ENCODE data around the gene FGF11.
"Not testable (repeated sequence)": the region's sequence is repeated elsewhere in the genome, so short reads cannot be mapped to it uniquely, and the experiment has no call there.

FGF11 gene

DNA sequence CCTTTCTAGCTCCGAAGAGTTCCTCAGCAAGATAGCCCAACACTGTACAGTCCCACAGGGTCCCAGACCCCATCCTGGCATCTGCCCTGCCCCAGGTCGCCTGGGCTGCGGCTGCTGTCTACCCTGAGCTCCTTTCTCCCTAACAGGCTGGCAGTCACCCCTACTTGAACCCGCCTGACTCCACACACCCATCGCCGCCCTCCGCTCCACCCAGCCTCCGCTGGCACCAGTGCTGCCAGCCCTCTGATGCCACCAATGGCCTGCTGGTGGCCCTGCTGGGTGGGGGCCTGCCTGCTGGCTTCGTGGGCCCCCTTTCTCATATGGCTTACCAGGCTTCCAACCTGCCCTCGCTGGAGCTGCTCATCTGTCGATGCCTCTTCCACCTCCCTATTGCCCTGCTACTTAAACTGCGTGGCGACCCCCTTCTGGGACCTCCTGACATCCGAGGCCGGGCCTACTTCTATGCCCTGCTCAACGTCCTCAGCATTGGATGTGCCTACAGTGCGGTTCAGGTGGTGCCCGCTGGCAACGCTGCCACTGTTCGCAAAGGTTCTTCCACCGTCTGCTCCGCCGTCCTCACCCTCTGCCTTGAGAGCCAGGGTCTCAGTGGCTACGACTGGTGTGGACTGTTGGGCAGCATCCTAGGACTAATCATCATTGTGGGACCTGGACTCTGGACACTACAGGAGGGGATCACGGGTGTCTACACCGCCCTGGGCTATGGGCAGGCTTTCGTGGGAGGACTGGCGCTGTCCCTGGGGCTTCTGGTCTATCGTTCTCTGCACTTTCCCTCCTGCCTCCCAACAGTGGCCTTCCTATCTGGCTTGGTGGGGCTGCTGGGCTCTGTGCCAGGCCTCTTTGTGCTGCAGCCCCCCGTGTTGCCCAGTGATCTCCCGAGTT lies 42.8 kb downstream of the FGF11 start:
- DNase-seq, result not testable (repeated sequence)

DNA sequence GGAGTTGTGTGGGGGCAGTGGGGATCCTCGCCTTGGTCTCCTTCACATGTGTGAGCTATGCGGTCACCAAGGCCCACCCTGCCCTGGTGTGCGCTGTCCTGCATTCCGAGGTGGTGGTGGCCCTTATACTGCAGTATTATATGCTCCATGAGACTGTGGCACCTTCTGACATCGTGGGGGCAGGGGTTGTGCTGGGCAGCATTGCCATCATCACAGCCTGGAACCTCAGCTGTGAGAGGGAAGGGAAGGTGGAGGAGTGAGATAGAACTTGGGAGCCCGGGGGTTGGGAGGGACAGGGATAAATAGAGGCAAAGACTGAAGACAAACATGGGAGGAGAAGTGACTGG lies 43.4 kb downstream of the FGF11 start:
- not testable (repeated sequence) for DNase-seq

DNA sequence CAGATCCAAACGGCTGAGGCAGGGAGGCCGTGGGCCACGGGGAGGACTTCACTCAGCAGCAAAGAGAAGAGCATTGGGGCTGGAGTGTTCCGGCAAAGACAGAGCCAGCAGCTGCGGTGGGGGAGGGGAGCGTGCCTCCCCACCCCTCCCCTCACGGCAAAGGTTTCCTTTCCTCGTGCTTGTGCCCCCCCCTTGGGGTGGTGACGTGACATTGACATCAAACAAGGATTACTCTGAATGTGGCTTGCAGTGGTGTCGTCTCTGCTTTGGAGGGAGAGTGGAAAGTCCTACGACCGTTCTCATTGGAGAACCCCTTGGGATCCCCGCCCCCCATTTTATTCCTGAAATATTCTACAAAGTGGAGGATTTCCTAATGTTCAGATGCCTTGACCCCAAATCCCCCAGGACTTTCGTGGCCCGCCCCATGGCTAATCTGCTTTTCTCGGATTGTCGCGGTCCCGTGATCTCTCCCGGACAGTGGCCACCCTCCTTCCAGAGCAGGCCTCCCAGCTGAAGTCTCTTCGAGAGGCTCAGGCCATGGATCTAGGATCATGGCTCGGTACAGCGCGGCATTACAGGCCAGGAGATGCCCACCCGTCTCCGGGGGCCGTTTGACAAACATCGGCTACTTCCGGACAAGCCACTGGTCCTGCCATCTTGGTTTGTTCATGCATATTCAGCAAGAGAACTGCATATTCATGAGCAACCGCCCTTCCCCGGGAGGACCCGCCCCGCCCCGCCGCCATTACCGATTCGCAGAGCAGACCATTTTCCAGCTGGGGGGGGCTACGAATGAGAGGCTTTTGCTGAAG lies 44.1 kb downstream of the FGF11 start:
- peak; percentile 97 for DNase-seq

DNA sequence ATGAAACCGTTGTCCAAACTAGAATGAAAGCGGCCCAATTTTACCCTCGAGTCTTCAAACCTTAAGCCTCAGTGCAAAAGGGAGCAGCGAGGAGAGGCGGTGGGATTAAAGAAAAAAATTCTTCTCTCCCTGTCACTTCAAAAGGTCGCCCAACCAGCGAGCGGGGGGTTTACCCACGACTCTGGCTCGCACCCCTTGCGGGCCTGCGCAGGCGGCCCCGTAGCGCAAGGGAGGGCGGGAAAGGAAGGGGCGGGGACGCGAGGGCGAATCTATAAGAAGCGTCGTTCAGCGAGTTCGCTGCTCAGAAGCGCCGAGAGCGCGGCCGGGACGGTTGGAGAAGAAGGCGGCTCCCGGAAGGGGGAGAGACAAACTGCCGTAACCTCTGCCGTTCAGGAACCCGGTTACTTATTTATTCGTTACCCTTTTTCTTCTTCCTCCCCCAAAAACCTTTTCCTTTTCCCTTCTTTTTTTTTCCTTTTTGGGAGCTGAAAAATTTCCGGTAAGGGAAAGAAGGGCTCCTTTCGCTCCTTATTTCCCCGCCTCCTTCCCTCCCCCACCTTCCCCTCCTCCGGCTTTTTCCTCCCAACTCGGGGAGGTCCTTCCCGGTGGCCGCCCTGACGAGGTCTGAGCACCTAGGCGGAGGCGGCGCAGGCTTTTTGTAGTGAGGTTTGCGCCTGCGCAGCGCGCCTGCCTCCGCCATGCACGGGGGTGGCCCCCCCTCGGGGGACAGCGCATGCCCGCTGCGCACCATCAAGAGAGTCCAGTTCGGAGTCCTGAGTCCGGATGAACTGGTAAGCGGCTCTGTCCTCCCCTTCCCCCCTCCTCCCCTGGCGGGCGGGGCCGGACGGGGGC lies 45.0 kb downstream of the FGF11 start, which contains the start of gene POLR2A:
Gene POLR2A (plus strand): TSS at position 300 of the 852 bp plus-strand sequence.
- DNase-seq, result peak; percentile 97

DNA sequence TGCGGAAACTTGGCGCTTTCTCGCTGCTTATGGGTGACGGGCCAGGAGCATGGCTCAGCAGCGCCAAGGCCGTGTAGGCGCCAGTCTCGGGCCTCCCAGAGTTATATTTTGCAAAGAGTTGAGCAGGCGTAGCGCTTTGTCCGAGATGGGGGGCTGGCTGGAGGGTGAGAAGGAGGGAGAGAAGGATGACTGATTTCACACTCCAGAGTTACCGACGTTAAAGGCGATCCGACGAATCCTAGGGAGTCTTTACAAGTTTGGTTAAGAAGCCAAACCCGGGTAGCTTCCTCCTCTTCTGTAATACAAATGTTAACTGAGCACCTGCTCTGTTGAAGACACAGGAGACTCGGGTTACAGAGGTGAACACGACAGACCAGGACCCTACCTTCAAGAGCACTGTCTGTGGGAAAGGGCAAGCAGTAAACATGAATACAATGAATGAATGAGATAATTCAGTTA lies 45.6 kb downstream of the FGF11 start:
- no peak for DNase-seq

DNA sequence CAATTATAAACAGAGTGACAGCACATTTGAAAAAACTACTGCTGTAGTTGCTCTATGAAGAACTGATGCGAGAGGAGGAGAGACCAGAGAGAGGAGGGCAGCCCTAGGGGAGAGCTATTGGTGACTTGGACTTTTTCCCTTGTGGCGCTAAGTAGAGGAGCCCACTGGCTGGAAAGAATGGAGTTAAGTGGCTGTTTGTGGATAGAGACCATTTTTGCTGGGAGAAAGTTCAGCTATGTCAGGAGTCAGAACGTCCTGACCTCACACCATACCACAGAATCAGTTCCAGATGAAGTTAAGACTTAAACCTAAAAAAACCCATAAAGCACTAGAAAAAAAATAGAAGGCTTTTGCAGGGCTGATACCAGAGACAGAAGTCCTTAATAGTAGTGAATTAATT lies 46.9 kb downstream of the FGF11 start:
- DNase-seq, result no peak

DNA sequence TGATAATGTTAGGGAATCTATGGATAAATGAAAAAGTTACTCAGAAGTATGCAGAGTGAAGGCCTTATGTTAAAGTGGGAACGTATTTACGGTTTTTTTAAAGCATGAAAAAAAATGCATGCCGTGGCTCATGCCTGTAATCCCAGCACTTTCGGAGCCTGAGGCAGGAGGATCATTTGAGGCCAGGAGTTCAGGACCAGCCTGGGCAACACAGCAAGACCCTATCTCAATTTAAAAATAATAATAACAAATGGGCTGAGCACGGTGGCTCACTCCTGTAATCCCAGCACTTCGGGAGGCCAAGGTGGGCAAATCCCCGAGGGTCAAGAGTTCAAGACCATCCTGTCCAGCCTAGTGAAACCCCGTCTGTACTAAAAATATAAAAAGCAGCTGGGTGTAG lies 50.8 kb downstream of the FGF11 start:
- DNase-seq, result no peak

DNA sequence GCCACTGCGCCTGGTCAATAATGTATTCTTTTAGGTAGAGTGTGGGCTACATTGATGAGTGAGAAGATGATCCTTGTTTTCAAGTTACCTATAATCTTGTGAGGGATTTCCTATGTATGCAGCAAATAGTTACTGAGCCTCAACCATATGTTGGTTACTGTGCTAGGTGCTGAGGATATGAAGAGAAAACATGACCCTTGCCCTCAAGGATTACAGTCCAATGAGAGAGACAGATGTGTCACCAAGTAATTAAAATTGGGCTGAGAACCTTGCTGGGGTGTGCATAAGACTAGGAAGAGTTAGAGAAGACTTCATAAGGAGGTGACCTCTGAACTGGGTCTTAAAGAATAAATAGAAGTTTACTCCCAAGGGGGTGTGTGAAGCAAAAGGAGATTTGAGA lies 52.3 kb downstream of the FGF11 start:
- DNase-seq, result no peak

DNA sequence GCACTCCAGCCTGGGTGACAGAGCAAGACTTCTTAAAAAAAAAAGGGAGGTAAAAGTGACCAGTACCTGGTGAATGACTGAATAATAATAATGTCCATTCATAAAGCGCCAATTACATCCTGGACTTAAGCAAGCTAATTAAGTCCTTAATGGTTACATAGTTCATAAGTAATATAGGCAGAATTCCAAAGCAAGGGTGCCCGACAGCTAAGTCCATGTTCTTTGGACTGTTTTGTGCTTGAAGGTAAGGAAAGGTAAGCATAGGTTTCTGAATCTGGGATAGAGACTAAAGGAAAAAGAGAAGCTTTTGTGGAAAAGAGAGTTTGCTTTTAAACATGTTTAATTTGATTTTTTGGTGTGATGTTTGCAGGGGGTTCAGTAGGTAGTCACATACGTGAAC lies 54.6 kb downstream of the FGF11 start:
- DNase-seq, result no peak
